ENCODE data around the gene IGFBP5.

The IGFBP5 gene

GRCh38 chr2:216677439-216678097 is 17.8 kb downstream of the IGFBP5 start:
- no peak for TF ChIP-seq PATZ1 (CRISPR knock-in tag; IDR thresholded peaks at IDR 0.05; ENCODE audit: borderline replicate concordance)
- TF ChIP-seq ZNF8 (CRISPR knock-in tag; IDR thresholded peaks at IDR 0.05): no peak
- TF ChIP-seq CSDC2 (CRISPR knock-in tag; IDR thresholded peaks at IDR 0.05): no peak
- TF ChIP-seq ZNF565 (CRISPR knock-in tag; conservative IDR thresholded peaks at IDR 0.05; ENCODE audit: low read depth): no peak
- TF ChIP-seq ZFP3 (CRISPR knock-in tag; IDR thresholded peaks at IDR 0.05): no peak
- TF ChIP-seq TSHZ2 (CRISPR knock-in tag; IDR thresholded peaks at IDR 0.05): no peak
- no peak for TF ChIP-seq PPARA (CRISPR knock-in tag; IDR thresholded peaks at IDR 0.05; ENCODE audit: borderline replicate concordance)
- no peak for TF ChIP-seq ISL1 (CRISPR knock-in tag; IDR thresholded peaks at IDR 0.05)
- TF ChIP-seq ARNTL (CRISPR knock-in tag; IDR thresholded peaks at IDR 0.05; ENCODE audit: borderline replicate concordance, low read depth): no peak

GRCh38 chr2:216676630-216677029 is 18.7 kb downstream of the IGFBP5 start:
- no peak for TF ChIP-seq TOX (CRISPR knock-in tag; IDR thresholded peaks at IDR 0.05; ENCODE audit: borderline replicate concordance)
- TF ChIP-seq ZNF565 (CRISPR knock-in tag; conservative IDR thresholded peaks at IDR 0.05; ENCODE audit: low read depth): no peak
- no peak for TF ChIP-seq ZFP3 (CRISPR knock-in tag; IDR thresholded peaks at IDR 0.05)
- no peak for TF ChIP-seq ESRRG (CRISPR knock-in tag; IDR thresholded peaks at IDR 0.05)
- TF ChIP-seq ZNF70 (CRISPR knock-in tag; IDR thresholded peaks at IDR 0.05): no peak
- TF ChIP-seq ARNTL (CRISPR knock-in tag; IDR thresholded peaks at IDR 0.05; ENCODE audit: borderline replicate concordance, low read depth): no peak
- TF ChIP-seq RARB (CRISPR knock-in tag; IDR thresholded peaks at IDR 0.05): no peak
- no peak for ATAC-seq

More at GRCh38 chr2:216677439-216678097, 17.8 kb downstream of the IGFBP5 start:
- ATAC-seq: no peak

GRCh38 chr2:216674376-216674775 is 21.0 kb downstream of the IGFBP5 start:
- no peak for TF ChIP-seq ISL1 (CRISPR knock-in tag; IDR thresholded peaks at IDR 0.05)
- TF ChIP-seq TCF4 (CRISPR knock-in tag; IDR thresholded peaks at IDR 0.05; ENCODE audit: borderline replicate concordance): no peak
- TF ChIP-seq ZFP3 (CRISPR knock-in tag; IDR thresholded peaks at IDR 0.05): no peak
- TF ChIP-seq PPARA (CRISPR knock-in tag; IDR thresholded peaks at IDR 0.05; ENCODE audit: borderline replicate concordance): no peak

GRCh38 chr2:216673609-216674008 is 21.7 kb downstream of the IGFBP5 start:
- ATAC-seq: no peak
- TF ChIP-seq ZNF565 (CRISPR knock-in tag; conservative IDR thresholded peaks at IDR 0.05; ENCODE audit: low read depth) (no peak), PPARA (CRISPR knock-in tag; IDR thresholded peaks at IDR 0.05; ENCODE audit: borderline replicate concordance) (no peak), ZNF70 (CRISPR knock-in tag; IDR thresholded peaks at IDR 0.05) (no peak), CREB5 (CRISPR knock-in tag; IDR thresholded peaks at IDR 0.05; ENCODE audit: low read depth) (no peak), RARB (CRISPR knock-in tag; IDR thresholded peaks at IDR 0.05) (no peak), OSR1 (CRISPR knock-in tag; IDR thresholded peaks at IDR 0.05) (no peak), ZFP30 (CRISPR knock-in tag; IDR thresholded peaks at IDR 0.05) (no peak), TCF4 (CRISPR knock-in tag; IDR thresholded peaks at IDR 0.05; ENCODE audit: borderline replicate concordance) (no peak)

More at GRCh38 chr2:216674376-216674775, 21.0 kb downstream of the IGFBP5 start:
- ATAC-seq: no peak

- no peak for ATAC-seq
- TF ChIP-seq ZNF70 (CRISPR knock-in tag; IDR thresholded peaks at IDR 0.05) (no peak), CSRNP3 (CRISPR knock-in tag; IDR thresholded peaks at IDR 0.05) (no peak), RARB (CRISPR knock-in tag; IDR thresholded peaks at IDR 0.05) (no peak), ZFP3 (CRISPR knock-in tag; IDR thresholded peaks at IDR 0.05) (no peak), TOX (CRISPR knock-in tag; IDR thresholded peaks at IDR 0.05; ENCODE audit: borderline replicate concordance) (no peak), CSDC2 (CRISPR knock-in tag; IDR thresholded peaks at IDR 0.05) (no peak), ESRRG (CRISPR knock-in tag; IDR thresholded peaks at IDR 0.05) (no peak), ZC3H10 (CRISPR knock-in tag; IDR thresholded peaks at IDR 0.05) (no peak), SNAI2 (CRISPR knock-in tag; IDR thresholded peaks at IDR 0.05) (no peak), BACH2 (CRISPR knock-in tag; IDR thresholded peaks at IDR 0.05; ENCODE audit: borderline replicate concordance) (no peak), TCF4 (CRISPR knock-in tag; IDR thresholded peaks at IDR 0.05; ENCODE audit: borderline replicate concordance) (no peak), ISL1 (CRISPR knock-in tag; IDR thresholded peaks at IDR 0.05) (no peak), TSHZ2 (CRISPR knock-in tag; IDR thresholded peaks at IDR 0.05) (no peak)
Observed at GRCh38 chr2:216673021-216673420, 22.3 kb downstream of the IGFBP5 start.
